Transverse colon (tissue), 4 donors: ENCODE data around the gene AHNAK.

ENCODE experiments used
- EP300 ChIP-seq: sonication (generic); formaldehyde crosslinking; IDR thresholded peaks from one replicate; pipeline ENCODE4 v1.6.1; 2017; ENCODE audit warnings: antibody characterized with exemption, low read depth
- POLR2A ChIP-seq: fragments of 450-650 bp; IDR thresholded peaks from one replicate; pipeline ENCODE4 v1.6.1; 2016; ENCODE audit warnings: antibody characterized with exemption, mild to moderate bottlenecking, moderate library complexity
- POLR2AphosphoS5 ChIP-seq, 3 donors: sonication (generic); formaldehyde crosslinking; IDR thresholded peaks; one replicate each; pipeline ENCODE4 v1.6.1; 2016; ENCODE audit warnings: antibody characterized with exemption in 3 of 3
- TF ChIP-seq, protein P1 (sequence below), 5 experiments: fragments of 200-600 bp in 3 of 5; fragments of 450-650 bp in 2 of 5; sonication (generic) in 3 of 5; IDR thresholded peaks; 1 replicate in 2 of 5; 2 replicates in 3 of 5; pipeline ENCODE4 v1.5.1; 2016 to 2017; ENCODE audit warnings: antibody characterized with exemption in 5 of 5, inconsistent platforms in 3 of 5, mild to moderate bottlenecking in 2 of 5, moderate library complexity in 1 of 5

DNA sequence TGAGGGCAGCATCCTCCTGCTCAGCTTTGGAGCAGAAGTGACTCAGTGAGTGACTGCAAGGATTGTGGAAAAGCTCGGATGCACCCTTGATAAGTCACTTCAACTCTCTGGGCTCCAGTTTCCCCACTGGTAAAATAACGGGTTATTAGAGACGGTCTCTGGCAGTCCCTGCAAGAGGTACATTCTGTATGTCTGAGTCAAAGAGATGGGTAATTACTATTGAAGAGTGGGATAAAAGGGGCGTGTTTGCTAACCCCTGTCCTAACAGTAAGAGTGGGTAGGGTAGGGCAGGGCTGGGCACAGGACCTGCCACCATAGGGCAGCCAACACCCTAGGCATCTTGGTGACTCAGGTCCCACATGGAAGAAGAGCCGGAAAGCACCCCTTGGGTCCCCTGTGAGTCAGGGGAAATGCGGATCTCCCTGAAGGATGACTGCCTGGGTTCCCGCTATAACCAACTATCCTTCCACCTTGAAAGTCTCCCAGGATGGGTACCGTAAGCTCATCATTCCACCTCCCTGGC lies 7.3 kb upstream of the AHNAK start:
- TF ChIP-seq, protein P1, sequence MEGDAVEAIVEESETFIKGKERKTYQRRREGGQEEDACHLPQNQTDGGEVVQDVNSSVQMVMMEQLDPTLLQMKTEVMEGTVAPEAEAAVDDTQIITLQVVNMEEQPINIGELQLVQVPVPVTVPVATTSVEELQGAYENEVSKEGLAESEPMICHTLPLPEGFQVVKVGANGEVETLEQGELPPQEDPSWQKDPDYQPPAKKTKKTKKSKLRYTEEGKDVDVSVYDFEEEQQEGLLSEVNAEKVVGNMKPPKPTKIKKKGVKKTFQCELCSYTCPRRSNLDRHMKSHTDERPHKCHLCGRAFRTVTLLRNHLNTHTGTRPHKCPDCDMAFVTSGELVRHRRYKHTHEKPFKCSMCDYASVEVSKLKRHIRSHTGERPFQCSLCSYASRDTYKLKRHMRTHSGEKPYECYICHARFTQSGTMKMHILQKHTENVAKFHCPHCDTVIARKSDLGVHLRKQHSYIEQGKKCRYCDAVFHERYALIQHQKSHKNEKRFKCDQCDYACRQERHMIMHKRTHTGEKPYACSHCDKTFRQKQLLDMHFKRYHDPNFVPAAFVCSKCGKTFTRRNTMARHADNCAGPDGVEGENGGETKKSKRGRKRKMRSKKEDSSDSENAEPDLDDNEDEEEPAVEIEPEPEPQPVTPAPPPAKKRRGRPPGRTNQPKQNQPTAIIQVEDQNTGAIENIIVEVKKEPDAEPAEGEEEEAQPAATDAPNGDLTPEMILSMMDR (IDR thresholded peaks at IDR 0.05) = no peak
- no peak for TF ChIP-seq EP300
- no peak for TF ChIP-seq POLR2A
- no peak for TF ChIP-seq POLR2AphosphoS5 (IDR thresholded peaks at IDR 0.05)
